Liver (tissue), 9 donors: ENCODE results near the gene EFEMP2. TPM values are rescaled to one million over a fixed set of nuclear protein-coding genes. Genes with fewer than 3 reads are reported as not detected.
A peak's percentile ranks its signal among the peaks of the same experiment; 100 is the strongest.
"Not testable (repeated sequence)": the region's sequence is repeated elsewhere in the genome, so short reads cannot be mapped to it uniquely, and the experiment has no call there.

Source experiments
- DNase-seq: peaks from one replicate; pipeline ENCODE4 v3.0.0-alpha.2; 2017; ENCODE audit warnings: low spot score
- H3K27ac ChIP-seq, 2 donors: one replicate each; pipeline ENCODE4 v1.7.0; 2013; ENCODE audit warnings: inconsistent platforms in 2 of 2, low read length in 2 of 2, control low read depth in 1 of 2, low read depth in 1 of 2, mild to moderate bottlenecking in 1 of 2
- H3K27me3 ChIP-seq, 4 donors: one replicate each; pipeline versions ENCODE4 v1.6.1 to v1.7.0; 2013; ENCODE audit warnings: low read length in 3 of 4, inconsistent platforms in 1 of 4, mild to moderate bottlenecking in 1 of 4, moderate library complexity in 1 of 4; ENCODE audit not compliant: control insufficient read depth in 4 of 4, insufficient read depth in 4 of 4
- H3K36me3 ChIP-seq, 4 donors: one replicate each; pipeline versions ENCODE4 v1.6.1 to v1.7.0; 2013; ENCODE audit warnings: low read length in 3 of 4, mild to moderate bottlenecking in 3 of 4, low read depth in 1 of 4, moderate library complexity in 1 of 4; ENCODE audit not compliant: control insufficient read depth in 4 of 4, insufficient read depth in 3 of 4
- H3K4me1 ChIP-seq, 4 donors: one replicate each; pipeline versions ENCODE4 v1.6.1 to v1.7.0; 2013; ENCODE audit warnings: low read length in 3 of 4, mild to moderate bottlenecking in 3 of 4, moderate library complexity in 1 of 4; ENCODE audit not compliant: control insufficient read depth in 4 of 4, insufficient read depth in 4 of 4
- H3K4me3 ChIP-seq, 3 donors: one replicate each; pipeline versions ENCODE4 v1.6.1 to v1.7.0; 2013; ENCODE audit warnings: low read length in 3 of 3, control low read depth in 1 of 3, low read depth in 1 of 3, mild to moderate bottlenecking in 1 of 3
- H3K9ac ChIP-seq, 2 donors: one replicate each; pipeline ENCODE4 v1.7.0; 2013; ENCODE audit warnings: low read length in 2 of 2, mild to moderate bottlenecking in 2 of 2, moderate library complexity in 2 of 2, control low read depth in 1 of 2, low read depth in 1 of 2
- H3K9me3 ChIP-seq, 4 donors: one replicate each; pipeline versions ENCODE4 v1.6.1 to v1.7.0; 2013; ENCODE audit warnings: low read length in 3 of 4; ENCODE audit not compliant: control insufficient read depth in 4 of 4
- FOXA1 ChIP-seq: IDR thresholded peaks from 2 replicates; pipeline ENCODE4 v1.6.1; 2016; ENCODE audit warnings: antibody characterized with exemption
- FOXA2 ChIP-seq: IDR thresholded peaks from 2 replicates; pipeline ENCODE4 v1.6.1; 2016; ENCODE audit warnings: antibody characterized with exemption
- GABPA ChIP-seq, 2 donors: IDR thresholded peaks in 1 of 2; conservative IDR thresholded peaks in 1 of 2; 2 replicates each; pipeline ENCODE4 v1.6.1; 2016; ENCODE audit warnings: antibody characterized with exemption in 2 of 2, mild to moderate bottlenecking in 1 of 2, moderate library complexity in 1 of 2
- JUND ChIP-seq, 2 donors: IDR thresholded peaks; 2 replicates each; pipeline ENCODE4 v1.6.1; 2016; ENCODE audit warnings: antibody characterized with exemption in 2 of 2
- MAX ChIP-seq: IDR thresholded peaks from 2 replicates; pipeline ENCODE4 v1.6.1; 2016; ENCODE audit warnings: antibody characterized with exemption
- RAD21 ChIP-seq, 2 donors: IDR thresholded peaks; 2 replicates each; pipeline ENCODE4 v1.6.1; 2016; ENCODE audit warnings: antibody characterized with exemption in 2 of 2, mild to moderate bottlenecking in 2 of 2
- RXRA ChIP-seq, 2 donors: IDR thresholded peaks; 2 replicates each; pipeline ENCODE4 v1.6.1; 2017 to 2018; ENCODE audit warnings: antibody characterized with exemption in 2 of 2, mild to moderate bottlenecking in 1 of 2
- SP1 ChIP-seq: IDR thresholded peaks from 2 replicates; pipeline ENCODE4 v1.6.1; 2018; ENCODE audit warnings: antibody characterized with exemption, mild to moderate bottlenecking
- TAF1 ChIP-seq: conservative IDR thresholded peaks from 2 replicates; pipeline ENCODE4 v1.6.1; 2016; ENCODE audit warnings: antibody characterized with exemption, mild to moderate bottlenecking
- YY1 ChIP-seq: IDR thresholded peaks from 2 replicates; pipeline ENCODE4 v1.6.1; 2016; ENCODE audit warnings: antibody characterized with exemption, mild to moderate bottlenecking
- ZBTB33 ChIP-seq: IDR thresholded peaks from 2 replicates; pipeline ENCODE4 v1.6.1; 2016; ENCODE audit warnings: antibody characterized with exemption
- WGBS: extraction: QIAGEN DNeasy Blood & Tissue Kit; methylation state at CpG from one replicate; pipeline ENCODE4 v1.1.7; 2013; 5-methylcytosine and 5-hydroxymethylcytosine counted together
- polyA plus RNA-seq, 2 donors: library from polyadenylated mRNA; stranded (reverse) in 1 of 2; unstranded in 1 of 2; fragments of 200-250 nt in 1 of 2; fragments of >200 nt in 1 of 2; fragmentation: Nextera tagmentation in 1 of 2; extraction: Ambion mirVana in 1 of 2; gene quantifications; one replicate each; pipeline versions ENCODE4 v1.2.1 to v1.2.3, GENCODE V29; 2013 to 2015
- total RNA-seq, 2 donors: library from RNA; depleted of rRNA; stranded (reverse); fragments of >200 nt; gene quantifications; one replicate each; pipeline ENCODE4 v1.2.3, GENCODE V29; 2014
- donor health status: healthy.
- donor health status: healthy.
- donor health status: healthy.
- donor health status: healthy.
- donor health status: healthy.

EFEMP2 gene
- total and polyA plus RNA-seq, 4 donors = 5.0 to 10.7 (median 5.3) TPM

- TF ChIP-seq RXRA (IDR thresholded peaks at IDR 0.05) = no peak
- no peak for TF ChIP-seq GABPA (IDR thresholded peaks at IDR 0.05 in 1 of 2, conservative IDR thresholded peaks at IDR 0.05 in 1 of 2)
- no peak for TF ChIP-seq RAD21 (IDR thresholded peaks at IDR 0.05)
Measured at GRCh38 chr11:65834202-65834601, 38.4 kb downstream of the EFEMP2 start (continued).

- WGBS = 5% methylated on average over 63 of the region's 63 CpGs
- no peaks in the 10 kb centered on the region for H3K36me3 ChIP-seq
- H3K4me3 ChIP-seq = peak within 1 kb of the TSS in 2 of 3 donors; percentile 46 to 54
- H3K27me3 ChIP-seq = peaks cover 0 to 5% (median 0%) of the 10 kb centered on the region in 4 donors
- no peaks in the 10 kb centered on the region for H3K9me3 ChIP-seq
- TF ChIP-seq MAX = no peak
- TF ChIP-seq SP1 = peak; percentile 100
- H3K27ac ChIP-seq = no peak within 1 kb of the TSS
- peaks cover 2 to 9% (median 3%) of the 10 kb centered on the region in 4 donors for H3K4me1 ChIP-seq
- no peak within 1 kb of the TSS for H3K9ac ChIP-seq
- DNase-seq = peak; percentile 95
Measured at GRCh38 chr11:65833297-65834030, 39.1 kb downstream of the EFEMP2 start, which contains the start of gene SNX32. SNX32 (plus strand) TSS chr11:65833963; CDS start chr11:65834066, 103 bp downstream.

- H3K9ac ChIP-seq, H3K4me3 ChIP-seq, H3K36me3 ChIP-seq, DNase-seq, H3K27ac ChIP-seq, H3K27me3 ChIP-seq, H3K9me3 ChIP-seq, H3K4me1 ChIP-seq: not testable (repeated sequence)
Measured at GRCh38 chr11:65832231-65832630, 40.4 kb downstream of the EFEMP2 start.

- TF ChIP-seq ZBTB33 (no peak), RAD21 (IDR thresholded peaks at IDR 0.05) (no peak), TAF1 (no peak), JUND (IDR thresholded peaks at IDR 0.05) (no peak), YY1 (no peak), FOXA1 (no peak), FOXA2 (no peak)
- DNase-seq = no peak
- Histone ChIP-seq H3K4me1 (peaks cover 2 to 9% (median 3%) of the 10 kb centered on the region in 4 donors), H3K27me3 (no peaks in the 10 kb centered on the region), H3K9me3 (no peaks in the 10 kb centered on the region), H3K36me3 (no peaks in the 10 kb centered on the region), H3K9ac (no peak overlapping the region), H3K27ac (no peak overlapping the region), H3K4me3 (no peak overlapping the region)
- 69% methylated on average over 4 of the region's 4 CpGs for WGBS
Measured at GRCh38 chr11:65829459-65829858, 43.1 kb downstream of the EFEMP2 start.
